ENCODE measurements around the gene EBLN1.

EBLN1 gene

GRCh38 chr10:22217842-22218241 lies at the start of gene EBLN1:
TSS of gene EBLN1 (minus strand) at chr10:22218015. CDS start at chr10:22209983, 8,032 bp downstream.
- DNase-seq (ENCODE audit: low read depth in 2 of 2): no peak
- no peak within 1 kb of the TSS for H3K4me3 ChIP-seq (replicated peaks in 1 of 2; ENCODE audit: low read depth in 2 of 2, low read length in 2 of 2)
- no peak for TF ChIP-seq CTCF (IDR thresholded peaks at IDR 0.05; ENCODE audit: low read depth, low read length)

GRCh38 chr10:22265839-22266537 lies 48.2 kb upstream of the EBLN1 start:
- TF ChIP-seq CTCF (IDR thresholded peaks at IDR 0.05; ENCODE audit: low read depth, low read length): no peak
- no peak overlapping the region for H3K4me3 ChIP-seq (replicated peaks in 1 of 2; ENCODE audit: low read depth in 2 of 2, low read length in 2 of 2)
- no peak for DNase-seq (ENCODE audit: low read depth in 2 of 2)

- no peak overlapping the region for H3K4me3 ChIP-seq (replicated peaks in 1 of 2; ENCODE audit: low read depth in 2 of 2, low read length in 2 of 2)
- DNase-seq (ENCODE audit: low read depth in 2 of 2): no peak
- no peak for TF ChIP-seq CTCF (IDR thresholded peaks at IDR 0.05; ENCODE audit: low read depth, low read length)
Measured at GRCh38 chr10:22263106-22263505, 45.3 kb upstream of the EBLN1 start.

- DNase-seq (ENCODE audit: low read depth in 2 of 2): peak; percentile 28 to 46
- H3K4me3 ChIP-seq (replicated peaks in 1 of 2; ENCODE audit: low read depth in 2 of 2, low read length in 2 of 2): no peak overlapping the region
- TF ChIP-seq CTCF (IDR thresholded peaks at IDR 0.05; ENCODE audit: low read depth, low read length): no peak
Measured at GRCh38 chr10:22259280-22259679, 41.5 kb upstream of the EBLN1 start.

- no peak overlapping the region for H3K4me3 ChIP-seq (replicated peaks in 1 of 2; ENCODE audit: low read depth in 2 of 2, low read length in 2 of 2)
- no peak for DNase-seq (ENCODE audit: low read depth in 2 of 2)
- no peak for TF ChIP-seq CTCF (IDR thresholded peaks at IDR 0.05; ENCODE audit: low read depth, low read length)
Measured at GRCh38 chr10:22258471-22258870, 40.7 kb upstream of the EBLN1 start.

- no peak for DNase-seq (ENCODE audit: low read depth in 2 of 2)
- peak overlapping the region in 1 of 2 donors; percentile 54 for H3K4me3 ChIP-seq (replicated peaks in 1 of 2; ENCODE audit: low read depth in 2 of 2, low read length in 2 of 2)
- no peak for TF ChIP-seq CTCF (IDR thresholded peaks at IDR 0.05; ENCODE audit: low read depth, low read length)
Measured at GRCh38 chr10:22253580-22253882, 35.7 kb upstream of the EBLN1 start.

Measured in cardiac fibroblast (primary cell).